ENCODE results near the gene NKX2-3. TPM values are rescaled to one million over a fixed set of nuclear protein-coding genes. Genes with fewer than 3 reads are reported as not detected.

The NKX2-3 gene
- total and polyA plus RNA-seq, 2 of the 8 experiments (the other 6 are each of a cell fraction or from before 2014, with no cell fraction given), result not detected

DNA sequence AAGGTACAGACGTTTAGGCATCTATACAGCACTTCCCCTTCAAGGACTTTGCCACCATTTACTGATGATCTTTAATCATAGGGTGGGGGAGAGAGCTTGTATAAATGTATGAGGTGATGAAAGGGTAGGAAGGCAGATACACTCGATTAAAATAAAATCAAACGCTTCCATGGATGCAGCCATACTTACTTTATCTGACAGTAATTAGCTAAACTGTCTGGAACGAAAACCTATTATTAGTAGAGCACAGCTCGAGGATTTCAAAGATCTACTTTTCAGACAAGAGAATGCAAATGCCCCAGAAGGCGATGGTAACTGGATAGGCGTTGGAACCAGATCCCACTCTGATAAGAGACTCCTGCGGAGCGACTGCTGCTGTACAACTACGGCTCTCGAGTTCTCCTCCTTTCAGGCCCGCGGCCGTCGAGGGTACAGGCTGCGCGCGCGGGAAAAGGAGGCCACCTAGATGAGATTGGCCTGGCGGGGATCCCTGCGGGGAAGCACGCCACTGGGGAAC lies 3.1 kb upstream of the NKX2-3 start (continued):
- TF ChIP-seq E2F6 (IDR thresholded peaks at IDR 0.05) (peak; percentile 55; the same call in 1 of the 2 replicates), RNF2 (IDR thresholded peaks at IDR 0.05; ENCODE audit: borderline replicate concordance, low read depth, low read length, missing control alignments, poor library complexity, severe bottlenecking) (peak; percentile 98), TCF12 (IDR thresholded peaks at IDR 0.05; ENCODE audit: low read depth, low read length) (0 out of 2 replicates have a peak, but pooled peaks have one; percentile 12), EZH2 (IDR thresholded peaks at IDR 0.05; ENCODE audit: low read depth, low read length, severe bottlenecking) (peak; percentile 91), GTF2F1 (IDR thresholded peaks at IDR 0.05; ENCODE audit: borderline replicate concordance, low read depth, low read length) (no peak), TAF1 (IDR thresholded peaks at IDR 0.05; ENCODE audit: low read depth, low read length) (no peak), TEAD4 (IDR thresholded peaks at IDR 0.05; ENCODE audit: low read depth, low read length) (no peak), CTBP2 (IDR thresholded peaks at IDR 0.05; ENCODE audit: borderline replicate concordance, insufficient read depth, insufficient read length, low read length) (no peak), SAP30 (IDR thresholded peaks at IDR 0.05; ENCODE audit: insufficient read depth, insufficient replicate concordance, low read length) (no peak), JUN (IDR thresholded peaks at IDR 0.05; ENCODE audit: low read depth, low read length) (no peak), JUND (IDR thresholded peaks at IDR 0.05; ENCODE audit: low read length) (no peak), EP300 (IDR thresholded peaks at IDR 0.05; ENCODE audit: borderline replicate concordance in 1 of 2, low read depth in 2 of 2, low read length in 2 of 2) (no peak), SRF (IDR thresholded peaks at IDR 0.05; ENCODE audit: low read depth, low read length) (no peak), SP2 (IDR thresholded peaks at IDR 0.05; ENCODE audit: low read length) (no peak), NANOG (IDR thresholded peaks at IDR 0.05; ENCODE audit: insufficient read depth, low read depth, low read length, poor library complexity, severe bottlenecking) (no peak), CBX8 (IDR thresholded peaks at IDR 0.05; ENCODE audit: borderline replicate concordance, low read depth, low read length) (0 out of 2 replicates have a peak, but pooled peaks have one; percentile 15), KDM5A (IDR thresholded peaks at IDR 0.05; ENCODE audit: low read length) (no peak)
- TF ChIP-seq, protein P1, sequence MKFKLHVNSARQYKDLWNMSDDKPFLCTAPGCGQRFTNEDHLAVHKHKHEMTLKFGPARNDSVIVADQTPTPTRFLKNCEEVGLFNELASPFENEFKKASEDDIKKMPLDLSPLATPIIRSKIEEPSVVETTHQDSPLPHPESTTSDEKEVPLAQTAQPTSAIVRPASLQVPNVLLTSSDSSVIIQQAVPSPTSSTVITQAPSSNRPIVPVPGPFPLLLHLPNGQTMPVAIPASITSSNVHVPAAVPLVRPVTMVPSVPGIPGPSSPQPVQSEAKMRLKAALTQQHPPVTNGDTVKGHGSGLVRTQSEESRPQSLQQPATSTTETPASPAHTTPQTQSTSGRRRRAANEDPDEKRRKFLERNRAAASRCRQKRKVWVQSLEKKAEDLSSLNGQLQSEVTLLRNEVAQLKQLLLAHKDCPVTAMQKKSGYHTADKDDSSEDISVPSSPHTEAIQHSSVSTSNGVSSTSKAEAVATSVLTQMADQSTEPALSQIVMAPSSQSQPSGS (IDR thresholded peaks at IDR 0.05; ENCODE audit: low read length), result no peak
- TF ChIP-seq, protein P2, sequence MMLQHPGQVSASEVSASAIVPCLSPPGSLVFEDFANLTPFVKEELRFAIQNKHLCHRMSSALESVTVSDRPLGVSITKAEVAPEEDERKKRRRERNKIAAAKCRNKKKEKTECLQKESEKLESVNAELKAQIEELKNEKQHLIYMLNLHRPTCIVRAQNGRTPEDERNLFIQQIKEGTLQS (IDR thresholded peaks at IDR 0.05; ENCODE audit: insufficient read depth, low read depth, low read length), result no peak
